Measurements from ENCODE around the gene CYP21A2.
"Not testable (repeated sequence)": the region's sequence is repeated elsewhere in the genome, so short reads cannot be mapped to it uniquely, and the experiment has no call there.

DNA sequence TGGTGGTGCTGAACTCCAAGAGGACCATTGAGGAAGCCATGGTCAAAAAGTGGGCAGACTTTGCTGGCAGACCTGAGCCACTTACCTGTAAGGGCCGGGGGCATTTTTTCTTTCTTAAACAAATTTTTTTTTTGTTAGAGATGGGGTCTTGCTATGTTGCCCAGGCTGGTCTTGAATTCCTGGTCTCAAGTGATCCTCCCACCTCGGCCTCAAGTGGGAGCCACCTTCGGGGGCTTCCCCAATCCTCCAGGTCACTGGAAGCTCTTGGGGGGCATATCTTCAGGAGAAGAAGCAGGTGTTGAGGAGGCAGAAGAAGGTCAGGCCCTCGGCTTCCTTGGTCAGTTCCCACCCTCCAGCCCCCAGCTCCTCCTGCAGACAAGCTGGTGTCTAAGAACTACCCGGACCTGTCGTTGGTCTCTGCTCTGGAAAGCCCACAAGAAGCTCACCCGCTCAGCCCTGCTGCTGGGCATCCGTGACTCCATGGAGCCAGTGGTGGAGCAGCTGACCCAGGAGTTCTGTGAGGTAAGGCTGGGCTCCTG is 32.2 kb upstream of the CYP21A2 start:
- not testable (repeated sequence) for TF ChIP-seq EZH2 (IDR thresholded peaks at IDR 0.05; ENCODE audit: insufficient read depth, poor library complexity, severe bottlenecking); EZH2phosphoT487 (IDR thresholded peaks at IDR 0.05; ENCODE audit: insufficient read depth, low read depth)

All from GM23248 (cell line).